Suprapubic skin (tissue), 4 donors: ENCODE data around the gene HOXB2. TPM values are rescaled to one million over a fixed set of nuclear protein-coding genes. Genes with fewer than 3 reads are reported as not detected.
"Not testable (repeated sequence)": the region's sequence is repeated elsewhere in the genome, so short reads cannot be mapped to it uniquely, and the experiment has no call there.

Source experiments
- DNase-seq, 2 donors: peaks; one replicate each; pipeline ENCODE4 v3.0.0-alpha.2; 2019; ENCODE audit warnings: low spot score in 2 of 2
- H3K27ac ChIP-seq: fragments of 200-600 bp; sonication (generic); one replicate; pipeline ENCODE4 v1.5.1; 2019
- H3K27me3 ChIP-seq: fragments of 200-600 bp; sonication (generic); one replicate; pipeline ENCODE4 v1.5.1; 2019
- H3K36me3 ChIP-seq: fragments of 200-600 bp; sonication (generic); one replicate; pipeline ENCODE4 v1.5.1; 2019
- H3K4me1 ChIP-seq: fragments of 200-600 bp; sonication (generic); one replicate; pipeline ENCODE4 v1.5.1; 2019
- H3K4me3 ChIP-seq: fragments of 200-600 bp; sonication (generic); one replicate; pipeline ENCODE4 v1.5.1; 2019; ENCODE audit warnings: mild to moderate bottlenecking
- H3K9me3 ChIP-seq: fragments of 200-600 bp; sonication (generic); one replicate; pipeline ENCODE4 v1.5.1; 2019
- CTCF ChIP-seq, 2 donors: fragments of 200-600 bp in 1 of 2; fragments of 450-650 bp in 1 of 2; sonication (generic) in 1 of 2; IDR thresholded peaks; one replicate each; pipeline ENCODE4 v1.5.1; 2016 to 2019; ENCODE audit warnings: antibody characterized with exemption in 2 of 2, mild to moderate bottlenecking in 1 of 2, moderate library complexity in 1 of 2
- EP300 ChIP-seq: sonication (generic); formaldehyde crosslinking; IDR thresholded peaks from one replicate; pipeline ENCODE4 v1.6.1; 2017; ENCODE audit warnings: antibody characterized with exemption
- POLR2A ChIP-seq, 2 donors: fragments of 450-650 bp; IDR thresholded peaks; one replicate each; pipeline ENCODE4 v1.6.1; 2017; ENCODE audit warnings: antibody characterized with exemption in 2 of 2, mild to moderate bottlenecking in 2 of 2, moderate library complexity in 2 of 2
- POLR2AphosphoS5 ChIP-seq, 3 donors: sonication (generic); formaldehyde crosslinking; IDR thresholded peaks; one replicate each; pipeline ENCODE4 v1.6.1; 2017; ENCODE audit warnings: antibody characterized with exemption in 3 of 3
- WGBS: methylation state at CpG from one replicate; pipeline ENCODE4 v1.1.5; 2018; 5-methylcytosine and 5-hydroxymethylcytosine counted together
- total RNA-seq, 4 donors: library from RNA; depleted of rRNA; stranded (reverse); fragments of >200 nt; gene quantifications; one replicate each; pipeline ENCODE4 v1.1.0, GENCODE V29; 2016

The HOXB2 gene
- total RNA-seq, 4 donors from 2014 or later, result 8.4 to 13.6 (median 9.9) TPM

- peaks cover 32% of the 10 kb centered on the region for H3K27me3 ChIP-seq
- no peaks in the 10 kb centered on the region for H3K4me1 ChIP-seq
- no peak for DNase-seq
- TF ChIP-seq EP300 (no peak), CTCF (IDR thresholded peaks at IDR 0.05) (no peak), POLR2A (IDR thresholded peaks at IDR 0.05) (no peak), POLR2AphosphoS5 (IDR thresholded peaks at IDR 0.05) (no peak)
- no peaks in the 10 kb centered on the region for H3K36me3 ChIP-seq
- WGBS, result 69% methylated on average over 7 of the region's 7 CpGs
- no peaks in the 10 kb centered on the region for H3K9me3 ChIP-seq
- H3K27ac ChIP-seq, result no peak overlapping the region
- H3K4me3 ChIP-seq, result no peak overlapping the region
These were observed 33.9 kb downstream of the HOXB2 start for GRCh38 chr17:48510761-48511604.

GRCh38 chr17:48510381-48510760 lies 34.5 kb downstream of the HOXB2 start:
- 80% methylated on average over 2 of the region's 2 CpGs for WGBS
- Histone ChIP-seq H3K27ac (no peak overlapping the region), H3K36me3 (no peaks in the 10 kb centered on the region), H3K4me1 (no peaks in the 10 kb centered on the region), H3K9me3 (no peaks in the 10 kb centered on the region), H3K4me3 (no peak overlapping the region), H3K27me3 (peaks cover 30% of the 10 kb centered on the region)
- TF ChIP-seq POLR2AphosphoS5 (IDR thresholded peaks at IDR 0.05) (no peak), EP300 (no peak), POLR2A (IDR thresholded peaks at IDR 0.05) (no peak), CTCF (IDR thresholded peaks at IDR 0.05) (no peak)
- no peak for DNase-seq

GRCh38 chr17:48509708-48510107 lies 35.2 kb downstream of the HOXB2 start:
- H3K4me3 ChIP-seq, H3K4me1 ChIP-seq, H3K36me3 ChIP-seq, H3K9me3 ChIP-seq, H3K27ac ChIP-seq, DNase-seq: not testable (repeated sequence)
- peaks cover 29% of the 10 kb centered on the region for H3K27me3 ChIP-seq
- WGBS, result 93% methylated on average over 7 of the region's 7 CpGs

- Histone ChIP-seq H3K4me1 (no peaks in the 10 kb centered on the region), H3K9me3 (no peaks in the 10 kb centered on the region), H3K27me3 (peaks cover 10% of the 10 kb centered on the region), H3K27ac (peak overlapping the region; percentile 11), H3K4me3 (no peak overlapping the region), H3K36me3 (no peaks in the 10 kb centered on the region)
- 77% methylated on average over 5 of the region's 5 CpGs for WGBS
- TF ChIP-seq EP300, result no peak
- TF ChIP-seq CTCF (IDR thresholded peaks at IDR 0.05), result no peak
- TF ChIP-seq POLR2A (IDR thresholded peaks at IDR 0.05), result no peak
- DNase-seq, result no peak
These were observed 38.7 kb downstream of the HOXB2 start for GRCh38 chr17:48506246-48506645.

GRCh38 chr17:48505788-48506187 lies 39.1 kb downstream of the HOXB2 start:
- no peak for TF ChIP-seq POLR2AphosphoS5 (IDR thresholded peaks at IDR 0.05)
- TF ChIP-seq EP300, result no peak
- TF ChIP-seq CTCF (IDR thresholded peaks at IDR 0.05), result no peak
- no peak for TF ChIP-seq POLR2A (IDR thresholded peaks at IDR 0.05)
- Histone ChIP-seq H3K36me3 (no peaks in the 10 kb centered on the region), H3K27ac (no peak overlapping the region), H3K9me3 (no peaks in the 10 kb centered on the region), H3K4me1 (no peaks in the 10 kb centered on the region), H3K27me3 (peaks cover 10% of the 10 kb centered on the region), H3K4me3 (no peak overlapping the region)
- DNase-seq, result no peak
- WGBS, result 55% methylated on average over 1 of the region's 1 CpG
